SW 1271 (cell line): Measurements from ENCODE around the gene ZBTB47.

Experiments used
- DNase-seq, 2 experiments: peaks; one replicate each; lab custom pipeline; 2025; lab: John Stamatoyannopoulos, UW

ZBTB47 gene

GRCh38 chr3:42653560-42654330 is at the start of gene ZBTB47:
ZBTB47 (plus strand) TSS chr3:42653697; CDS start chr3:42658356, 4,659 bp downstream.
- no peak for DNase-seq

GRCh38 chr3:42605546-42606173 is 47.8 kb upstream of the ZBTB47 start:
- no peak for DNase-seq

- no peak for DNase-seq
Observed at GRCh38 chr3:42608581-42608980, 44.9 kb upstream of the ZBTB47 start.

- DNase-seq: no peak
Observed at GRCh38 chr3:42610976-42611375, 42.5 kb upstream of the ZBTB47 start.

- DNase-seq: no peak
Observed at GRCh38 chr3:42612217-42612616, 41.3 kb upstream of the ZBTB47 start.

- DNase-seq: no peak
Observed at GRCh38 chr3:42612928-42613327, 40.6 kb upstream of the ZBTB47 start.

- DNase-seq: peak in 1 of 2 experiments; percentile 37
Observed at GRCh38 chr3:42613462-42613861, 40.0 kb upstream of the ZBTB47 start.

- DNase-seq: no peak
Observed at GRCh38 chr3:42631620-42632019, 21.9 kb upstream of the ZBTB47 start.

GRCh38 chr3:42632146-42632545 is 21.4 kb upstream of the ZBTB47 start:
- no peak for DNase-seq

- DNase-seq: no peak
Observed at GRCh38 chr3:42633544-42633943, 20.0 kb upstream of the ZBTB47 start.

GRCh38 chr3:42635111-42635510 is 18.4 kb upstream of the ZBTB47 start:
- DNase-seq: peak in 1 of 2 experiments; percentile 64

GRCh38 chr3:42637001-42637400 is 16.5 kb upstream of the ZBTB47 start:
- no peak for DNase-seq

- no peak for DNase-seq
Observed at GRCh38 chr3:42638339-42638842, 15.1 kb upstream of the ZBTB47 start.

GRCh38 chr3:42639192-42639591 is 14.3 kb upstream of the ZBTB47 start:
- DNase-seq: no peak

- no peak for DNase-seq
Observed at GRCh38 chr3:42640129-42640528, 13.4 kb upstream of the ZBTB47 start.

- DNase-seq: no peak
Observed at GRCh38 chr3:42640771-42641370, 12.6 kb upstream of the ZBTB47 start.

GRCh38 chr3:42647821-42648459 is 5.6 kb upstream of the ZBTB47 start:
- no peak for DNase-seq

- no peak for DNase-seq
Observed at GRCh38 chr3:42649006-42649405, 4.5 kb upstream of the ZBTB47 start.

GRCh38 chr3:42649783-42650182 is 3.7 kb upstream of the ZBTB47 start:
- DNase-seq: no peak

- DNase-seq: no peak
Observed at GRCh38 chr3:42651248-42652091, 2.0 kb upstream of the ZBTB47 start.

- DNase-seq: no peak
Observed at GRCh38 chr3:42652251-42652610, 1.3 kb upstream of the ZBTB47 start.
